Loucy (cell line): ENCODE measurements around the gene MPDU1.

ENCODE experiments used
- CTCF ChIP-seq: fragments of 200-600 bp; sonication (generic); conservative IDR thresholded peaks from 2 replicates; pipeline ENCODE4 v1.5.1; 2014; ENCODE audit warnings: mild to moderate bottlenecking, antibody characterized with exemption, low read length
- EZH2phosphoT487 ChIP-seq: fragments of 200-600 bp; IDR thresholded peaks from 2 replicates; pipeline ENCODE4 v1.6.1; 2018; ENCODE audit warnings: antibody characterized with exemption, mild to moderate bottlenecking, moderate library complexity, borderline replicate concordance

- TF ChIP-seq CTCF, result no peak
- no peak for TF ChIP-seq EZH2phosphoT487
Measured at GRCh38 chr17:7572588-7573323, 10.9 kb upstream of the MPDU1 start.
